Activated T-cell treated with anti-CD3 and anti-CD28 coated beads for 48 hours (primary cell): Measurements from ENCODE around the gene ADD3.

ENCODE experiments used
- DNase-seq: peaks from one replicate; pipeline ENCODE4 v3.0.0-alpha.2; 2020; ENCODE audit warnings: low read depth

Gene ADD3

DNA sequence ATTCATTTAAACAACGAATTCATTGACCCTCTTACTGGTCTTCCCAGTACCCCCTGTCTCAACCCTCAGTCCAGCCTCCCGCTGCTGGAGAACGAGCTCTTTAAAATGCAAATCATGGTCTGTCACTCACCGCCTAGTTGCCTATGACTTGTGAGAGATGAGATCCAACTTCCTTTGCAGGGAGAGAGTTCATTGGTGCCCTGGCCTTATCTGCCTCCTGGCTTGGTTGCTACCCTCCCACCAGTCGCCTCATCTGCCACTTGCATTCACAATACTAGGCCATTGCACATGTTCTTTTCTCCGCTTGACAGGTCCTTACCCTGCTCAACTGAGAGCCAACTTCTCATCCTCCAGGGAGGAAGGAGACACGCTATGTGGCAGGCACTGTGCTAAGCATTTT is 145.6 kb downstream of the ADD3 start:
- DNase-seq, result no peak

DNA sequence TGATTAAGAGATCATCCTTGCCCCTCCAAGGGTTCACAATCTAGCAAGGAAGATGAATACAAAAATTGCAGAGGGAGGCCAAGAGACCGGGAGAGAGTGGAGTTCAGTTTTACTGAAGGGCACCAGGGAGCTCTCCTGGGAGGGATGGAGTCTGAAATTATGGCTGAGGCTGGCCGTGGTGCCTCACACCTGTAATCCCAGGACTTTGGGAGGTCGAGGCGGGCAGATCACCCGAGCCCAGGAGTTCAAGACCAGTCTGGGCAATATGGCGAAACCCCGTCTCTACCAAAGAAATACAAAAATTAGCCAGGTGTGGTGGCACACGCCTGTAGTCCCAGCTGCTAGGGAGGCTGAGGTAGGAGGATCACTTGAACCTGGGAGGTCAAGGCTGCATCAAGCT is 148.3 kb downstream of the ADD3 start:
- no peak for DNase-seq

DNA sequence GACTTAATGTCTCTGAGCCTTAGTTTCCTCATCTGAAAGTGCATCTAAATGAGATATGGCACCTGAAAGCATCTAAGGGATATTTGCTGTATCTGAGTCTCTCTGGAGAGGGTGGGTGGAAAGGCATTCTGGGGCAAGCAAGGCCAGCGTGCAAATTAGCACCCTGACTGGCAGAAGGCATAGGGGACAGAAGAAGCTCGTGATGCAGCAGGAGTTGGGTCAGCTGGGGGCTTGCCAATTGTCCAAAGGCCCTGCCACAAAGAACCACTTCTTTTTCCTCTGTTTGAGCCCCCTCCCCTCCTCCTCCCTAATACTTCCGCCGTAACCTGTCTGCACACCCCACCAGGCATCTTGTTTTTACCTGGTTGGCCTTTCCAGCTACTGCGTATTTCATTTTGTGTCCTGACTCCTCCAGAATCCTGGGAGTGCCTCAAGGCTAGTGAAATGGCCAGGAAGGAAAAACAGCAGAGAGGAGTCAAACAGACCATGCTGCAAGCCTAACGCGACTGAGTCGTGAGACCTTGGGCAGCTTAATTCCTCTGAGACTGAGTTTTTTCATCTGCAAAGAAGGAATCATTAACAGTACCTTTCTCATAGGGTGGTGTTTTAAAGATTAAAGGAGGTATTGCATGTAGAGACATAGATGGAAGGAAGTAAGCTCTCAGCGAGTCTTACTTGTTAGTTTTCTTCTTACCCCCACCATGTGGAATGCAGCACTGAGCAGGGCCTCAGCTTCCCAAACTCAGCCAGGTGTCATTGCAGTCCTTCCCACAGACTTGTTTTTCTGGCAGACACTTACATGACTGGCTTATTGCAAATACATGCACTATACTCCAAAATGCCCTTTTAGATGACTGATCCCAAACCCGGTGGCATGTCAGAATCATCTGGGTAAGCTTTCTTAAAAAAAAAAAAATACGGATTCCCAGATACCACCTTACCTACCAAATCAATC is 150.5 kb downstream of the ADD3 start:
- DNase-seq, result no peak

- no peak for DNase-seq
Observed at GRCh38 chr10:110160081-110160480, 152.3 kb downstream of the ADD3 start.

GRCh38 chr10:110160522-110160921 is 152.7 kb downstream of the ADD3 start:
- DNase-seq, result no peak

DNA sequence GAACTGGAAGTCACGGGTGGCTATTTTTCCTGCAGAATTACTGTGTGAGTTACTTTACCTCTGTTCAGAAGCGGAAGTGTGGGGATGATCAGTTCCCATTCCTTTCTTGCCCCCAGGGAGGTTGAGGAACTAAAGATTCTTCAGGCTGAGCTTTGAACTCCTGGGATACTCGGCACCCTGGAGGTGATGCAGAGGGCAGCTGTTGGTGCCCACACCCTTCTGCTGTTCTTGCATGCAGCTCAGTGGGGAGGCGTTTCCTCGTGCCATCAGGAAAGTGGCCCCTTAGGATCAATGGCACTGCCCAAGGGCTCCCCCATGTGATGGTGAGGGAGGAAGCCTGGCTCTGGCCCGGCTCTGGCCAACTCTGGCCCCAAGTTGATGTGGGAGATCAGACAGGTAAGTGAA is 155.0 kb downstream of the ADD3 start:
- DNase-seq, result no peak

DNA sequence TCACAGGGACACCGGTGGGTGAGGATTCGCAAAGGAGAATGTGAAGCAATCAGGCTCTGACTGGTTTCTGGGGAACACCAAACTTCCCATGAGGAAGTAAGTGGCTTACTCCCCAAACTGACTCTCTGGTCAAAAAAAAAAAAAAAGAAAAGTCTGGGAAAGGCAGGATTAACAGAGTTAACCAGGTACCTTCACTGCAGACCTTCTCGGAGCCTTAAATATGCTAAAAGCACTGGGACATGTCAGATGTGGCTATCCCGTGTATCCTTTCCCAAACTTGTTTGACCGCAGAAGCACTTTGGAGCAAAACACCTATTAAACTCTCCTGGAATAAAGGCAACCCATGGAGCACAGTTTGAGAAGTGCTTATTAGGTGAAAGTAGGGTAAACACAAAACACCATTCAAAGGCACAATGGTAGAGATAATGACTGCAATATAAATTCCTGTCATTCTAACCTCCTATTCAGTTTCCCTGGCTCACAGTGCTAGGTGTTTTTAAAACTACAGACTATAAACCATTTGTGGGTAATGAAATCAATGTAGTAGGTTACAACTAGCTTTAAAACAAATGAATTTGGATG is 155.5 kb downstream of the ADD3 start:
- DNase-seq, result no peak

DNA sequence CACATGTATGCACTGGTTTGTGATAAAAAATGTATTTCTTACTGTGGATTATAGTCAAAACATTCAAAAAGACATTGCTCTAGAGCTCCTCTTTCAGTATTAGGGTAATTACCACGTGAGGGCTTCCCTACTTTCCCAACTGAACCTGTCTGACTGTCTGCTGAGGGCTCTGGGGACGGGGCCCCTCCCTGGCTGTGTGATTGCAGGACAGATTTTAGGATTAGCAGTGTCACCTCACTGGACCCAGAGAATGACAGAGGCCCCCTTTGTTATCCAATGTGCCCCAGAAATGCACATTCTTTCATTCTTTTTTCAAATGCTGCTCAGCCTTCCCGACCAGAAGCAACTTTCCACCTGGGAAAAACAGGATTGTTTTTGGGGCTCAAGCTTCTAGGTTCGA is 156.1 kb downstream of the ADD3 start:
- no peak for DNase-seq

GRCh38 chr10:110165239-110165638 is 157.5 kb downstream of the ADD3 start:
- DNase-seq, result peak; percentile 18

- DNase-seq, result no peak
Observed at GRCh38 chr10:110167149-110167548, 159.4 kb downstream of the ADD3 start.

DNA sequence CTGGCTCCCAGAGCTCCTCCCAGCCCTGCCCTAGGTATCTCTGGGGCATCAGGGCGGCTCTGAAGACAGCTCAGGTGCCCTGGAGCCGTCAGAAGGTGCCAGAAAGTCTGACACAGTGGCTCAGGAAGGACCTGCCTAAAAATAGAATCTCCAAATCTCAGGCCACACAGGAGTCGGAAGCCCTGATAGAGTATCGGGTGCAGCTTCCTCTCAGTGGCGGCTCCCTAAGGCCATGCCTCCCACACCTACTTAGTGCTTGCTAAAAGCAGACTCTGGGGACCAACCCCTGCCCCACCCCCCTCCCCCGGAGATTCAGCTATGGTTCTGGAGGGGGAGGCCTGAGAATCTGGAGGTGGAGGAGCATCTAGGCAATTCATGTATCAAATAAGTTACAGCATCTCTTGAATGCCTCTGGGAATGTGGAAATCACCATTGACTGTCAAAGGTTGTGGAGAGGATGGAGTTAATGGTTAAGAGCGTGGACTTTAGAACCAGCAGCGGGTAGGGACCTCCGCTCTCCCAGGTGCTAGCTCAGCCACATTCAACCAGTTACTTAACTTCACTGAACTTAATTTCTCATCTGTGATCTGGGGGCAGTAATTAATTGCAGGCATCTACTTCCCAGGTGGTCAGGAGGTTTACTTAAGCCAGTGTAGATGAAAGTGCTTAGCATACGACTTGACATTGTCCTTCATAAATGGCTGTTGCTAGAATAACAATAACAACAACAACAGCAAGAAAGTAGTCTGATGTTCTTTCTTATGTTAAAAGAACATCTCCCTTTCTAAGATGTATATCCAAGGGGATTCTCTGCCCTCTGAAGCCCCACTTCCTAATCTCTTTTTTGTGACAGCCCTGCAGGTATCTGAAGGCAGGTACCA is 161.1 kb downstream of the ADD3 start:
- no peak for DNase-seq

DNA sequence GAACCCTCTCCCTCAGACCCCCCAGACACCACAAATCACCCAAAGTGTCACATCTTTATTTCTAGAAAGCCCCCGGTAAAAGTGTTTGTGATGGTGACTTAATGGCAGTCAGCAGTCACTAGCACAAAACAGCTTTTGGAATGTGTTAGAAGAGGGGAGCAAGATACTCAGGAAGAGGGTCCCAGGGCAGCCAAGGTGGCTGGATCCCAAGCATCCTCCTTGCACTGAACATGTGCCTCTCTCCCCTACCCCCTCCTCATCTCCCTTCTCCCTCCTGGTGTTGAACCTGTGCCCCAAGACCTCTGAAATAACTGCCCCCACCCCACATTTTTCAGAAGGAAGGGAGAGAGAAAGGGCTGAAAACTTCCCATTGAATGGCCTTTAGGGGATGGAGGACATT is 161.8 kb downstream of the ADD3 start:
- DNase-seq, result no peak

DNA sequence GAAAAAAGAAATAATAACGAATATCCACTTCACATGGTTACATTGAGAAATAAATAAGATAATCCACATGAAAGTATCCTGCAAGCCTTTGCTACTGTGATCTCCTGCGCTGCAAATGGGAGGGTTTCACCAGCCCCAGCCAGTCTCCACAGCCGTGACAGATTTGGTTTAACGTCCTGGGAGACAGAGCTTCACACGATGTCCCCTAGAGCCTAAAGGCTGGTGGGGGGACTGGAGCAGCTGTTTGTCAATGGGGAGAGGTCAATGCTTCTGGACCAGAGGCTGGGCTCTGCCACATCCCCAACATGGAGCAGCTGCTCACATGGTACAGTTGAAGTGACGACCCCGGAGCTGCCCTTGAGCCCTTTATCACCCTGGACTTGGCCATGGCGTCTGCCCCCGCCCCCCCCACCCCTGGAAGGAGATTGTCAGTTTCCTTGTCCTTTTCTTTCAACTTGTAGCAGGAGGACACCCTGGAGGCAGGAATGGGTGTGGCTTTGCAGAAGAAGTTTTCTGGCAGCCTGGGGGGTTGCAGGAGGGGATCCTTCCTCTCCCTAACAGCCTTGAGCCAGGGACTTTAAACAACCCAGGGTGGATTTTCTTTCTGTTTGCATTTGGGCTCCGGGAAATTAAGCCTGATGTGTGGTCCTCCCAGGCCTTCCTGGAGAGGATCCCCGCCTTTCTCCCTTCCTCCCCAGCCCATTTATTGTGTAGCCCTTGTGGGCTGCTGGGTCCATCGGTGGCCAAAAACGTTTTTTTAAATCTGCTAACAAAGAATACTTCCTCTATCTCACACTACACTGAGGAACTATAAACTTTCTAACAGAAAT is 162.6 kb downstream of the ADD3 start:
- DNase-seq, result no peak

GRCh38 chr10:110171032-110171431 is 163.2 kb downstream of the ADD3 start:
- no peak for DNase-seq

DNA sequence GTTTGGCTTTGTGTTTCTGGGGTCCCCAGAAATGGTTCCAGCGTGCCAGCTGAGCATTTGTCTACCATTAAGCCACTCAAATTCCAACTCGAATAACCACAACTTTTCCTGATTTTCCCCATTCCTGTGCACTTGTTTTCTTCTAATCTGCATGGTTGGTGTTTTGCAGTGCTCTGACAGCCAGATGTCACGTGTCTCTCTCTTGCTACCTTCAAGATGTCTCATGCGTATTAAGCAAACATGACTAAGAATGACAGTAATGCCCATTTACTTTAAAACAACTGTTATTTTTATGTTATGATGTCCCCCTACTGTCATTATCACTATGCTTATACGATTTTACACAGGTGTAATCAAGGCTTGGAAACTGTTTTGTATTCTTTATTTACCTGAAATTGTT is 164.4 kb downstream of the ADD3 start:
- DNase-seq, result no peak

DNA sequence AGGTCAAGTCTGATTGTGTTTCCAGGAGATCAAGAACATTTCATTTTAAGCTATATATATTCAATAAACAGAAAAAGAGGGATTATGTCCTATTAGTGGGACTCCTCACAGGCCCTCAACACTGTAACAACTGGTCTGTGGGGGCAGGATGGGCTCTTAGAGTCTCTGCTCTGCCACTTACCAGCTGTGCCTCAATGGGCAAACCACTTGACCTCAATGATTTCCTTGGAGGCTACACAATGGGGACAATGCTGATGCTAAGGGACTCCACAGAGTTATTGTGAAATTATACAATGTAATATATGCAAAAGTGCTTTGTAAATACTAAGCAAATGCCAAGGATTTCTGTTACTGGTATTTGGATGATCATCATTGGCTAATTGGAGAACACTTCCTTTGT is 166.4 kb downstream of the ADD3 start:
- DNase-seq, result no peak

DNA sequence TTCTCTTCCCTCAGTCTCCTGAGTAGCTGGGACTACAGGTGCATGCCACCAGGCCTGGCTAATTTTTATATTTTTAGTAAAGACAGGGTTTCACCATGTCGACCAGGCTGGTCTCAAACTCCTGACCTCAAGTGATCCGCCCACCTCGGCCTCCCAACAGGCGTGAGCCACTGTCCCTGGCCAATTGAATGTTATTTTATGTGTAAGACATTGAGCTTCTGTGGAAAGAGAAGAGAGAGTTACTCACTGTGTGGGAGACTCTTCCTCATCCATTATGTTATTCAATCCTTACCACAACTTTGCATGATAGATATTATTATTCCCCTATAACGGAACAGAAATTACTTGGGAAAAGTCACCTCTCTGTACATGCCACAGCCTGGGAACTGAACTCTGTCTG is 167.0 kb downstream of the ADD3 start:
- no peak for DNase-seq

DNA sequence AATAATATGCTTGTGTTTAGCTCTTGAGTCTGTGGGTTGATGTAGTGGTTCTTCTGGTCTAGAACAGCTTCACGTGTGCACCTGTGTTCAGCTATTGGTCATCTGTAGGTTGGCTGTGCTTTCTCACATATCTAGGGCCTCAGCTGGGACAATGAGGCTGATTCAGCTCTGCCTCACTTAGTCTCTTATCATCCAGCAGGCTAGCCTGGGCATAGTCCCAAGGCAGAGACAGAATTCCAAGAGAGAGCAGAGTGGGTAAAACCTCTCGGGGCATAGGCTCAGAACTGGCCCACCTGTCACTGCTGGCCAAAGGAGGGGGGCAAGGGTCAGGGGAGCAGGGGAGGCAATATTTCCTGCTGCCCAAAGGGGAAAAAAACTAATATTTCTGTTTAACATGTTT is 167.6 kb downstream of the ADD3 start:
- no peak for DNase-seq

DNA sequence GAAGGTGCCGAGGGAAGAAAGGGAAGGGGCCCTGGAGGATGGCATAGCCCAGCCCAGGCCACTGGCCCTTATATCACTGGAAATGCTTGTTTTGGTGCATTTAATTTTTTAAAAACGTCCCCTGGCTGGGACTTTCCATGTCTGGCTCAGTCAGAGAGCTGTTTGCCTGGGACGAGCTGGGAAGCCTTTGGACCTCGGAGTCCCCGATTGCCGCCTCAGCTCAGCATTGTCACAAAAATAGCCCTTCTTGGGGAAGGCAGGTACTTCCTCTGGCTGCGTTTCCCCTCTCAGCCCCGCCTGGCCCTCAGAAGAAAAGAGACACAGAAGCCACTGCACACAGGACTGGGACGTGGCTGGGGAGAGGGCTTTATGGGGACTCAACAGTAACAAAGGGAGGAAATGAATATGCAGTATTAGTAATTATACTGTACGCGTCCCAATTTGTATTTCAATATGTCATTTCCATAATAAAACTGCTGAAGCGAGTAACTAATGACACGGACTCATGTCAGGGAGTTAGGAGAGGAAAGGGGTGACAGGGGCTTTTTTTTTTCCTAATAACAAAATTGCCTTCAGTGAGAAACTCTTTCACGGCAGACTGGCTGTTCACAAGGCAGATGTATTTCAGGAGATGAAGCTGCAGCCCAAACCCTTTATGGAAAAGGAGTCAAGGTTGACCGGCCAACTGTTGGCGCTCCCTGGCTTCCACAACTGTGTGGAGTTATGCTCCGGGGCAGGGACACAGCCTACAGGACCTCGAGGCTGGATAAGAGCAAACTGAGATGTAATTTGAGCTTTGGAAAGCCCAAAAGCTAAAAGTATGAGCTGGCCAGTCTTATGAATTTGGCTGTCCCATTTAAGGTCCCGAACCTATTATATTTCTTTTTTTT is 168.6 kb downstream of the ADD3 start:
- no peak for DNase-seq

GRCh38 chr10:110179220-110179619 is 171.4 kb downstream of the ADD3 start:
- DNase-seq, result no peak

DNA sequence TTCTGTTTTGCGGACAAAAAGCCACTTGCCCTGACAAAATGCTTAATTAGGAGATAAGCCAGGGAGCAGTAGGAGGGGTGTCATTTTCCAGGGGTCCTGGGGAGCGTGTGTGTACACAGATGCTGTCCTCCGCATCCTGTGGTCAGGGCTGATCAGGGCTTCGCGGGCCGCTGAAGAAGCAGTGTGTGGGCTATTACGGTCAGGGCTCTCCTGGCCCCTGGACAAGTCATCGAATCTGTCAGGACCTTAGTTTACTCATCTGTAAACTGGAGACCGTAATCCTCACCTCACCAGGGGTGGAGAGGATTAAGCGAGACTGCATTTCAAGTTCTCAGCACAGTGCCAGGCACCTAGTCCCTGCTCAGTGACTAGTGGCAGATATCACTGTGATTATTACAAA is 173.7 kb downstream of the ADD3 start:
- DNase-seq, result no peak
